ENCODE results near the gene DSC2. TPM values are rescaled to one million over a fixed set of nuclear protein-coding genes. Genes with fewer than 3 reads are reported as not detected.
"Not testable (repeated sequence)": the region's sequence is repeated elsewhere in the genome, so short reads cannot be mapped to it uniquely, and the experiment has no call there.

DSC2 gene
- total RNA-seq (2014; rRNA removed; shearing (Covaris generic)), result 0.29 and 0.45 TPM in 2 replicates
- polyA plus RNA-seq (2015; cell fraction: cytosol; rRNA removed), result 0.42 and 0.56 TPM in 2 replicates
- polyA plus RNA-seq (2015; cell fraction: nucleus; rRNA removed), result 1.4 and 2.5 TPM in 2 replicates

DNA sequence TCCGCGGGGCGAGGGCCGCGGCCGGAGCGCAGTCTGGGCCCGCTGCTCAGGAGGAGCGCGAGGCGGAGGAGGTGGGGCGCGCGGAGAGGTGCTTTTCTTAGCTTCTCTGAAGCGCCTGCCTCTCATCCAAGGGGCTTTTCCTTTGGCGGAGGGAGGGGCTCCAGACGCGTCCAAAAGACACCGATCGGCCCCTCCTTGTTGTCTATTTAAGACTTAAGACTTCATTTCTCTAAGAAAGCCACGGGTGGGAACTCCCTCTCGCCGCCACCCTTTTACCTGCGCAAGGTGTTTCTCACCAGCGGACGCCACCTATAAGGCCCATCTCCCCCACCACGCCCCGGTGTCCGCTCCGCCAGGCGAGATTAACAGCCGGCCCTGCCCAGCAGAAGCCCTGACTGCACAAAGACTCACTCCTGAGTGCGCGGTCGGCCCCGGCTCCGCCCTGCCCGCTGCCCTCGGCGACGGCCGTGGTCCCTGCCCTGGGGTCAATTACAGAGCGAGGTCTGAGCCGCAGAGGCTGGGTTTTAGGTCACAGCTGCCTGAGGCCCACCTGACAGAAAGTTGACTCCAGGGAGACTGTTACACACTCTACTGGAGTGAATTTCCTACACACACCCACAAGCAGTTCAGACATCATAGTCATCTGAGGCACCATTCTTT is at the start of gene DSC2:
TSS of gene DSC2 (minus strand) at position 397 of the 660 bp plus-strand sequence. CDS start 450 bp downstream, outside the sequence.
- in situ Hi-C loops (cut with HindIII; ENCODE audit: low pct_unique_long_range_greater_than_20kb, low sequenced_read_pairs), result no loop called here
- DNase-seq (ENCODE audit: low read depth, low spot score), result no peak

DNA sequence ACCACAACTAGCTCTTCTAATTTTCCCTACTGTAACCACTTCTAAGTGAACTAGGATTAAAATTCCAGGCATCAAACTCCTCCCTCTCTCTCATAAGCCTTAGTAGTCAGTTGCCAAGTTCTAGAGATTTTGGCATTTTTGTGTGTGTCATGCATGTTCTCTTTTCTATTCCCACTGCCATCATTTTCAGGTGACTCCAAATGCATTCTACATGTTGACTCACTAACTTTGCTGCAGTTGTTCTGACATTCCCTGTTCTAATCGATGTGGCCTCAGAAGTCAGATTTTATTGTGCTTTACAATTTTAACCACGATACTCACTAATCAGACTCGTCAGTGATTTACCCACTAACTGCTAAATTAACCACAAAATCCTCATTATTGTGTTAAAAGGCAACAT is 47.1 kb upstream of the DSC2 start:
- in situ Hi-C loops (cut with HindIII; ENCODE audit: low pct_unique_long_range_greater_than_20kb, low sequenced_read_pairs), result no loop called here
- DNase-seq (ENCODE audit: low read depth, low spot score), result no peak

DNA sequence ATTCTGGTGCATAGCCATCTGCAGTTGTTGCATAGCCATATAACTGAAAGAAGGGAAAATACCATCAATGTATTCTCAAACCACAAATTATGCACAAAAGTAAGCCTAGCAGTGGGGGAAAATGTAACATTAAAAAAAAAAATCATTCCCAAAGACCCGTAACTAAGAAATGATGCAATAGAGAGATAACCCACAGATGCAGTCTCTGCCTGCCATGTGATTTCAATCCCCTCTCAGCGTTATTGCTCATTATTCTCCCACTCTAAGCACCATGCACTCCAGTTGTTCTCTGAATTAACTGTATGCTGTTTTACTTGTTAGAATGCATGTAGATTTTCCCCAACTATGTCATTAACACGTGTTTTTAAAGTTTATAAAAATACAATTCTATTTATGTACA is 46.4 kb upstream of the DSC2 start:
- in situ Hi-C loops (cut with HindIII; ENCODE audit: low pct_unique_long_range_greater_than_20kb, low sequenced_read_pairs), result no loop called here
- no peak for DNase-seq (ENCODE audit: low read depth, low spot score)

DNA sequence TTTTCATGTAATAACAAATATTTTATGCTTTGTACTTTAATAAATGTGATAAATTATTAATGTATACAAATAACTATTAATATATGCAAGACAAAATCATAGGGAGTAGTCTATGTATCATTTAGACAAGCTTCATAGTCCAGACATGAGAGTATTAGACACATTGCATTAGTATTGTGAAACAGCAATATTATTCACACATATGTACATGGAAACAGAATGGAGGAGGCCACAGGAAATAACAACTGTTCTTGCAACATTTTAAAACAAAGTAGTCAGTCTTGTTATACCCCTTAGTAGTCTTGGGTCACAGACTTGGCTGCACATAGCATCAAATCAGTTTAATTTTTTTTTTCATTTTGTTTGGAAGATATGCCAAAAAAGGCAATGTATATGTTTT is 44.6 kb upstream of the DSC2 start:
- in situ Hi-C loops (cut with HindIII; ENCODE audit: low pct_unique_long_range_greater_than_20kb, low sequenced_read_pairs), result no loop called here
- no peak for DNase-seq (ENCODE audit: low read depth, low spot score)

DNA sequence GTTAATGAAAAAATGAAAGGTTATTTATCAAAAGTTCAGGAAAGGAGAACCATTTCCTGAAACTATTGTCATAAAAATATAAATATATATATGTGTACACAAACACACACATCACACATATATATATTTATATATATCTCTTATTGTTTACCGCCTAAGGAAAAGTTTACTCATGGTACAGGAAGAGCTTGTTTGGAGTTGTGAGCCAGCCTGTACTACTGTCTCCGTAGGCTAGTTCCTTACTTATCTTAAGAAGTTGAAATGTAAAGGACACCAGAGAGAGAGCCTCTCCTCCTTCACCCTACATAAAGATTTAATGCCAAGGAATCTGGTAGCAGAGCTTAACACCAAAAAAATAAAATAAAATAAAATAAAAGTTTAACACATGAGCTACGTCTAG is 40.8 kb upstream of the DSC2 start:
- in situ Hi-C loops (cut with HindIII; ENCODE audit: low pct_unique_long_range_greater_than_20kb, low sequenced_read_pairs), result no loop called here

DNA sequence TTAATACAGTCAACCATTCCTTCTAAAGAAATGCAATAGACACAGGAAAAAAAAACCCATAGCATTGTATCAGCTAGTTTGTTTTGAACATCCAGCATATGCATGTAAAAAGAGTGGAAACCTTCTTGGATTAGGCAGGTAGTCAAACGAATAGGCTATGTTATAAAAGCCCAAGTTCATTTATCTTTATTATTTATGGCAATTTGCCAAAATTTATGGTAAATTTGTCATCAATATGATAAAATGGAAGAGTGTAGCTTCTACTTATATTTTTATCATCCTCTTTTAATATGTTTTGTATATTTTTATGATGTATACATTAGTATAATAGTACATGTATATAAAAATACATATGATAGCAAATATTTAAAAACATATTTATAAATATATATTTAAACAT is 36.5 kb upstream of the DSC2 start:
- in situ Hi-C loops (cut with HindIII; ENCODE audit: low pct_unique_long_range_greater_than_20kb, low sequenced_read_pairs), result no loop called here
- DNase-seq (ENCODE audit: low read depth, low spot score), result no peak

More for the DNA sequence above, 40.8 kb upstream of the DSC2 start:
- no peak for DNase-seq (ENCODE audit: low read depth, low spot score)

DNA sequence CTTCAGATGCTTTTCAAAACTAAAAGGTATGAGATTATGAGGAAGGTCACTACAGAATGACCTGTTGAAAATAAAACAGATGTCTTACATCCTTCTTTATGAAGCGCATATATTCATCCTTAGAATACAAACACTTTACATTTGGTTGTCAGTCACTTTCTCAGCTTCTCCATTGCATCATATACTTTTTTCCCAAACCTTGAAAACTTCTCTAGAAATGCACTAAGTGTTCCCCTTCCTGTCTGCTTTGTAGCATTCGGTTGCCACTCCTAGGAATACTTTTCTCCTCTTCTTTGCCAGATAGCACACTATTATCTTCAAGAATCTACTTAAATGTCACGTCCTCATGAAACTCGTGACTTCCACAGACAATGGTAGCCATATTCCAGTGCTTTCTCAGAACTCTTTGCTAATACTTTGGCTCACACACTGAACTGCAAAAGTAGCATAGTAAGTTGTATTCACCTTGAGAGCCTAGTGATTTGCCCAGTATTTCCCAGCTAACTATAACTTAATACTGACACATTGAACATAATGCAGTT is 32.8 kb upstream of the DSC2 start:
- in situ Hi-C loops (cut with HindIII; ENCODE audit: low pct_unique_long_range_greater_than_20kb, low sequenced_read_pairs), result no loop called here
- DNase-seq (ENCODE audit: low read depth, low spot score), result no peak

DNA sequence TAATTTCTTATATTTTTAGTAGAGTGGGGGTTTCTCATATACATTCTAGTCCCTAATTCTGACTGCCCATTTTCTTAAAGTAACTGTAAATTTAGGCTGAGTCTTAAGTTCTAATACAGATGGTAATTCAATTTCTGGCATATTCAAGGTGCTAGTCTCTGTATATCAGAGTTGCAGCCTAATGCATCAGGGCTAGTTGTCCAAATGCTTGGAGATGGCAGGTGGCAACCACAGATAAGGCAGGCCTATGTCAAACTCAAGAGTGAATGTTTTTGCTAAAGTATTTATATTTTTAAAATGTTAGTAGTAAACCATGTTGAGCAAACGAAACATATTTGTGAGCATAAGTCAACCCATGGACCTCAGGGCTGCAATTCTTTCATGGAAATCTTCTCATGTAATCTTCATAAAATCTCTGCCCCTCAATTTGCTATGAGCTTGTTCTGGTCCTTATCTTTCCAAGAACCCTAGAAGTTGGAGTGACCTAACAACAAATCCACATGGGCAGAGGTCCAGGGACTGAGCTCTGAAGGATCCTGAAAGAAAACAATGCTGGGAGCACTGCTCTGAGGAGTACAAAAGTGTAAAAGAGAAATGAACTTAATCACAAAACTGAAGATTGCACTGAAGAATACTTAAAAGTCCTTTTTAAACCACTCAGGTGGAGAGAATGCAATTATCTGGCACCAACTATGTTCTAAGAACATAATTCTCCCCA is 27.3 kb upstream of the DSC2 start:
- in situ Hi-C loops (cut with HindIII; ENCODE audit: low pct_unique_long_range_greater_than_20kb, low sequenced_read_pairs), result no loop called here

DNA sequence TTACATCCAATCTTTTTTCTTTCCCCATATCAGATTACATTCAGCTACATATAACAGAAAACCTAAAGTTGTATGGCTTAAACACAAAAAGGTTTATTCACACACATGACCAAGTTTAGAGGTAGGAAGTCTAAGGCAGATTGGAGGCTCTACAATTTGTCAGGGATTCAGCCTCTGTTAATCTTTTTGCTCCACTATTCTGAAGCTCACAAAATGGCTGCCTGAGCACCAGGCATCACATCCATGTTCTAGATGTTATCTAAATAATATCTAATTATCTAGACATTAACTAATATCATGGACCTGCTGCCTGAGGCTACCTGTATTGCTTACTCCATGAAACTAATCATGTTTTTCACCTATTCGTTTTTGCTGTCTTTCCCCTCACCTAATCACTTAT is 23.7 kb upstream of the DSC2 start:
- DNase-seq (ENCODE audit: low read depth, low spot score), result no peak
- in situ Hi-C loops (cut with HindIII; ENCODE audit: low pct_unique_long_range_greater_than_20kb, low sequenced_read_pairs), result no loop called here

More for the DNA sequence above, 27.3 kb upstream of the DSC2 start:
- no peak for DNase-seq (ENCODE audit: low read depth, low spot score)

DNA sequence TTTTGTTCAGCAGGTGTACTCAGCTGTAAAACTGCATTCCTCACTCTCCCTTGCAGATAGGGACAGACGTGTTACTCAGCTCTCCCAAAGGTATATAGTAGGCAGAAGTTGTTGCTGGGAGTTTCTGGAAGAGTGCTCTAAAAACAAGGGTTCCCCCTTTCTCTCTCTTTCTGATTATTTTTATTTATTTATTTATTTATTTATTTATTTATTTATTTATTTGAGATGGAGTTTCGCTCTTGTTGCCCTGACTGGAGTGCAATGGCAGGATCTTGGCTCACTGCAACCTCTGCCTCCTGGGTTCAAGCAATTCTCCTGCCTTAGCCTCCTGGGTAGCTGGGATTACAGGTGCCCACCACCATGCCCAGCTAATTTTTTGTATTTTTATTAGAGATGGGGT is 20.9 kb upstream of the DSC2 start:
- DNase-seq (ENCODE audit: low read depth, low spot score); in situ Hi-C loops (cut with HindIII; ENCODE audit: low pct_unique_long_range_greater_than_20kb, low sequenced_read_pairs): not testable (repeated sequence)

DNA sequence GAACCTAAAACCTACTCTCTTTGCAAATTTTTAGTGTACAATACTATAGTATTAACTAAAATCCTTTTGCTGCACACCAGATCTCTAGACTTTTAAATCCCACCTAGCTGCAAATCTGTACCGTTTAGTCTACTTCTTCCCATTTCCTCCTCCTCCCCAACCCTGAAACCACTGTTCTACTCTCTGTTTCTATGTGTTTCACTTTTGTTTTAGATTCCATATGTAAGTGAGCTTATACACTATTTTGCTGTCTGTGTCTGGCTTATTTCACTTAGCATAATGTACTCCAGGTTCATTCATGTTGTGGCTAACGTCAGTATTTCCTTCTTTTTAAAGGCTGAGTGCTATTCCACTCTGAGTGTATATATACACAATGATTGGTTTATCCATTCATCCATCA is 18.4 kb upstream of the DSC2 start:
- DNase-seq (ENCODE audit: low read depth, low spot score), result no peak
- in situ Hi-C loops (cut with HindIII; ENCODE audit: low pct_unique_long_range_greater_than_20kb, low sequenced_read_pairs), result no loop called here

DNA sequence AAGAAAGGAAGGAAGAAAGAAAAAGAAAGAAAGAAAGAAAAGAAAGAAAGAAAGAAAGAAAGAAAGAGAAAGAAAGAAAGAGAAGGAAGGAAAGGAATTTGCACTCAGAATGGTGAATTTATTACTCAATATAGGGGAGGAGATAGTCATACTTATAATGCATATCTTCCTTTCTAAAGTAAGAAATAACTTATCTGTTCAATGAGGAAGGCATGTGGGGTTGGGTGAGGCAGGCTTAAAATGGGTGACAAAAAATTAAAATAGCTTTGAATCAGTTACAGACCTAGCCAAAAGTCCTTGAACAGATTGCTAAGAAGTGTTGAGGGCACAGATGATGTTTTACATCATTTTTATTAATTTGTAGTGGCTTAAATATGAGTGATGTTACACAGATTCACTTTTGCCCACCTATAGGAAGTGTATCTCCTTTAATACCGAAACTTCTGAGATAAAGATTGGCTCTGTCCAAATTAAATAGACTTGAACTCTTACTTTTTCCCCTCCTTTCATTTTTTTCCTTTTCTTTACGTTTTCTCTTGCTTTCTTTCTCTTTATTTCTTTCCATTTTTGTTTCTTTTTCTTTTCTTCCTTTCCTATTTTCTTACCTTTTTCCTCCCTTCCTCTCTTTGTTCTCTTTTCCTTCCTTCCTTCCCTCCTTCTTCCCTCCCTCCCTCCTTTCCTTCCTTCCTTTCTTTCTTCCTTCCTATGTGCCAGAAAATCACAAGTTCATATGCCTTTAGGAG is 14.8 kb upstream of the DSC2 start:
- DNase-seq (ENCODE audit: low read depth, low spot score), result no peak
- in situ Hi-C loops (cut with HindIII; ENCODE audit: low pct_unique_long_range_greater_than_20kb, low sequenced_read_pairs), result no loop called here

DNA sequence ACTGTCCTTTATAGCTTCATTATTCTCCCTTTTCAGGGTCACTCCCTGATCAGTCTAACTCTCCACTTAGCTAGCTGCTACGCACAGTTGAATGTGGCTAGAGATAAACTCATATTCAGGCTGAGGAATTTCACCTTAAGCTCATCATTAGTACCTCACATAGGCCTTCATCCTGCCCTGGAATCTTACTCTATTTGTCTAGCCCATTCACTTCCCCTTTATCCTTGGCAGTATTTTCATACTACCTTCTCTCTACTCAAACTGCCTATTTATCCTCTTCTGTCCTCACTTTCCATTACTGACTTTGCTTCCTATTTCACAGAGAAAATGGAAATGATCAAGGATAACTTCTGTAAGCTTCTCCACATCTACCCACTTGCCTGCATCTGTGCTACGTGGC is 10.6 kb upstream of the DSC2 start:
- DNase-seq (ENCODE audit: low read depth, low spot score), result no peak
- in situ Hi-C loops (cut with HindIII; ENCODE audit: low pct_unique_long_range_greater_than_20kb, low sequenced_read_pairs), result no loop called here

DNA sequence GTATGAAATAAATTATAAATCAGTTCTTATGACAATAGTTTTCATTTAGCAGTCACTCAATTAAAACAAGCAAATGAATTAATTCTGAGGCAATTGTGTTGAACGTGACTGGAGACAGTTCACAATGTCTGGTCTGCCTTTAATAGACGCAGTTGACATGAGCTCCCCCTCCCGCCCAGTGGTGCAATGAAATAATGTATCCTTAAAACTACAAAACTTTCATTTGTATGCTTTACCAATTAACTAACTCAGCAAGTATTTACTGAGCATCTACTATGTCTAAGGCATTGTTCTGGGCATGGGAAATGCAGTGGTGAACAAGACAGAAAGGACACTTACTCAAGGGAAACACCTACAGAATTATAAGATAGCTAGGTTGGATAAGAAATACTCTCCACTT is 3.5 kb upstream of the DSC2 start:
- in situ Hi-C loops (cut with HindIII; ENCODE audit: low pct_unique_long_range_greater_than_20kb, low sequenced_read_pairs), result no loop called here
- peak; percentile 31 for DNase-seq (ENCODE audit: low read depth, low spot score)

DNA sequence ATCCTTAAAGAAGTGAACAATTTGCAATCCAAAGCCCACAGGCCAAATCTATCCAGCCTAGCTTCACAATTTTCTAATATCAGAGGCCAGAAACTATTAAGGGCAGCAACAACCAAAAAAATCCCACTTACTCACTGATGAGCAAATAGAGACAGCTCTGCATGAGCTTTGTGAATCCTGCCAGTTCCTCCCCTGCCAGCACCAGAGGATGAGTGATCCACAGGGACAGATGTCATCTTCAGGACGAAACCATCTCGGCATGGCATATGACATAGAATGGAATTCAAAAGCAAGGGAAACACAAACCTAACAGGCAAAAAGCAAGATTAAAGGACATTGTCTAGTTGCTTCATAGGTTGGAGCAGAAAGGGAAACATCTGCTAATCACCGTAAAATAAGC is 2.2 kb upstream of the DSC2 start:
- in situ Hi-C loops (cut with HindIII; ENCODE audit: low pct_unique_long_range_greater_than_20kb, low sequenced_read_pairs), result no loop called here
- DNase-seq (ENCODE audit: low read depth, low spot score), result no peak

DNA sequence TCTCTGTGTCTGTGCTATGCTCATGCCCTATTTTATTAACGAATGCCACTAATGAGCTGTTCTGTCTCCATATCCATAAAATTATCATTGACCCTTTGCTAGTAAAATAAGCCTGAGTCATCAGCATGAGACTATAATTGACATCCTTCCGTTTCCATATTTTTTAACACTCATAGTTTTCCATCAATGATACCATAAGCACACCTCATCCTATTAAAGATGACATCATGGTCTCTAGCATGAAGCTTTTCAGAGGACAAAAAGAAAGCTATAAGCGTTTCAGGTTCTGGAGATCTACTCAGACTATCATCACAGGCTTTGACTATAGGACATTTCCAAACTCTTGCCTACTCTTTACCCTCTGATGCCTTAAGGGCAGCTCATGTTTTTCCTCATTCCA is 1.2 kb upstream of the DSC2 start:
- DNase-seq (ENCODE audit: low read depth, low spot score), result no peak
- in situ Hi-C loops (cut with HindIII; ENCODE audit: low pct_unique_long_range_greater_than_20kb, low sequenced_read_pairs), result no loop called here

DNA sequence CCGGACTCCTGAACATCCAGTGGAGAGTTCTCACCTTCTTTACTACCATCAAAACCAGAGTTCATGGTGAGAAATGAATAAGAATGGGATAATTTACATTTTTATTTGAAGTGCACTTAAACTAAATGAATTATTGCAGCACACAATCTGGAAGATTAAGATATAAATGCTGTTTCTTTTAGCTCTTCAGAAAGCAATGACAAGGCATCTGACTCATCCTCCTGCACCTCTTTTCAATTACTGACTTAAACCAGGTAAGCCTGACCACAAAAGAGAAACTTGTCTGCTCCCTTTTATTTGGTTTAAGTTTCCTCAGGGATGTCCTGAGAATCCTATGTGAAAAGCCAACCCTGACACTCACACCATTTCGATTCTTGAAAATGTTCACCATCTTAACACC is 720 bp upstream of the DSC2 start:
- no peak for DNase-seq (ENCODE audit: low read depth, low spot score)
- in situ Hi-C loops (cut with HindIII; ENCODE audit: low pct_unique_long_range_greater_than_20kb, low sequenced_read_pairs), result no loop called here
